GM12878 (cell line): Measurements from ENCODE around the gene N4BP2. TPM values are rescaled to one million over a fixed set of nuclear protein-coding genes. Genes with fewer than 3 reads are reported as not detected.
A peak's percentile ranks its signal among the peaks of the same experiment; 100 is the strongest.

Source experiments
- BHLHE40 ChIP-seq, 2 experiments: fragments of 450-650 bp in 1 of 2; IDR thresholded peaks; 2 replicates each; pipeline ENCODE4 v1.6.1; 2011 to 2017; ENCODE audit warnings: low read depth in 2 of 2, borderline replicate concordance in 1 of 2, improper control_type of control experiment in 1 of 2, low read length in 1 of 2, mild to moderate bottlenecking in 1 of 2
- BMI1 ChIP-seq: fragments of 450-650 bp; IDR thresholded peaks from 2 replicates; pipeline ENCODE4 v1.6.1; 2016; ENCODE audit warnings: mild to moderate bottlenecking, moderate library complexity, borderline replicate concordance
- CEBPB ChIP-seq, 2 experiments: fragments of 150-350 bp in 1 of 2; IDR thresholded peaks; 2 replicates each; pipeline ENCODE4 v1.6.1; 2012 to 2014; ENCODE audit warnings: low read depth in 2 of 2, low read length in 2 of 2, borderline replicate concordance in 1 of 2, inconsistent platforms in 1 of 2
- CREB1 ChIP-seq: IDR thresholded peaks from 2 replicates; pipeline ENCODE4 v1.6.1; 2012; ENCODE audit warnings: low read depth, mild to moderate bottlenecking, inconsistent platforms
- EZH2 ChIP-seq: IDR thresholded peaks from 2 replicates; pipeline ENCODE4 v1.6.1; 2012; ENCODE audit warnings: low read depth, mild to moderate bottlenecking, control low read depth, inconsistent platforms, low read length, borderline replicate concordance; ENCODE audit not compliant: control insufficient read depth
- FOS ChIP-seq: IDR thresholded peaks from 3 replicates; pipeline ENCODE4 v1.6.1; 2011; ENCODE audit warnings: borderline replicate concordance; ENCODE audit not compliant: insufficient read length; ENCODE audit errors: extremely low read depth
- FOXK2 ChIP-seq: fragments of 450-650 bp; IDR thresholded peaks from 2 replicates; pipeline ENCODE4 v1.6.1; 2017; ENCODE audit warnings: mild to moderate bottlenecking, moderate library complexity
- IKZF2 ChIP-seq, 2 experiments: fragments of 450-650 bp; IDR thresholded peaks; 2 replicates each; pipeline ENCODE4 v1.6.1; 2017; ENCODE audit warnings: mild to moderate bottlenecking in 2 of 2, moderate library complexity in 2 of 2
- KAT2A ChIP-seq: conservative IDR thresholded peaks from 2 replicates; pipeline ENCODE4 v1.6.1; 2011; ENCODE audit warnings: low read depth, low read length; ENCODE audit not compliant: control insufficient read depth
- MEF2B ChIP-seq: fragments of 450-650 bp; IDR thresholded peaks from 2 replicates; pipeline ENCODE4 v1.6.1; 2018; ENCODE audit warnings: mild to moderate bottlenecking, moderate library complexity; ENCODE audit not compliant: partially characterized antibody, poor library complexity, severe bottlenecking
- MLLT1 ChIP-seq: fragments of 450-650 bp; IDR thresholded peaks from 2 replicates; pipeline ENCODE4 v1.6.1; 2016; ENCODE audit warnings: mild to moderate bottlenecking
- MTA2 ChIP-seq: fragments of 450-650 bp; IDR thresholded peaks from 2 replicates; pipeline ENCODE4 v1.6.1; 2016; ENCODE audit warnings: low read depth, mild to moderate bottlenecking, moderate library complexity
- NR2C1 ChIP-seq: fragments of 450-650 bp; IDR thresholded peaks from 2 replicates; pipeline ENCODE4 v1.6.1; 2017; ENCODE audit warnings: antibody characterized with exemption, mild to moderate bottlenecking, moderate library complexity
- PAX8 ChIP-seq: fragments of 450-650 bp; IDR thresholded peaks from 2 replicates; pipeline ENCODE4 v1.6.1; 2017; ENCODE audit warnings: mild to moderate bottlenecking, moderate library complexity
- RELA ChIP-seq: fragments of 450-650 bp; IDR thresholded peaks from 2 replicates; pipeline ENCODE4 v1.8.0; 2014; ENCODE audit warnings: borderline replicate concordance; ENCODE audit not compliant: partially characterized antibody
- SIX5 ChIP-seq: IDR thresholded peaks from 2 replicates; pipeline ENCODE4 v1.6.1; 2011; ENCODE audit warnings: mild to moderate bottlenecking, low read depth, low read length, moderate library complexity; ENCODE audit not compliant: severe bottlenecking
- SMAD5 ChIP-seq: IDR thresholded peaks from 2 replicates; pipeline ENCODE4 v1.6.1; 2016; ENCODE audit warnings: antibody characterized with exemption, low read depth
- TARDBP ChIP-seq: IDR thresholded peaks from 2 replicates; pipeline ENCODE4 v1.6.1; 2016; ENCODE audit warnings: borderline replicate concordance
- TBL1XR1 ChIP-seq: IDR thresholded peaks from 2 replicates; pipeline ENCODE4 v1.6.1; 2012; ENCODE audit warnings: low read depth, low read length, improper control_type of control experiment
- ZNF622 ChIP-seq: fragments of 450-650 bp; IDR thresholded peaks from 2 replicates; pipeline ENCODE4 v1.6.1; 2017; ENCODE audit warnings: mild to moderate bottlenecking, inconsistent platforms
- polyA plus RNA-seq, 11 experiments: library from polyadenylated mRNA; depleted of rRNA in 4 of 11; unstranded in 6 of 11; stranded (reverse) in 5 of 11; fragments of >200 nt; fragmentation: Nextera tagmentation in 4 of 11; fragmentation: Illumina TruSeq in 1 of 11; extraction: Ambion mirVana in 4 of 11; extraction: Trizol in 1 of 11; gene quantifications; 1 replicate in 1 of 11; 2 replicates in 10 of 11; pipeline versions ENCODE4 v1.2.1 to v1.2.3, GENCODE V29; 2011 to 2016; ENCODE audit warnings: inconsistent platforms in 2 of 11, missing spikeins in 2 of 11, low read depth in 1 of 11
- total RNA-seq, 4 experiments: library from RNA; depleted of rRNA in 3 of 4; stranded (reverse); fragments of >200 nt in 3 of 4; fragmentation: Illumina TruSeq in 1 of 4; extraction: Trizol in 1 of 4; gene quantifications; 2 replicates each; pipeline versions ENCODE4 v1.2.1 to v1.2.3, GENCODE V29; 2013 to 2021
- TF ChIP-seq, protein P1 (sequence below): IDR thresholded peaks from 2 replicates; pipeline ENCODE4 v1.6.1; 2012; ENCODE audit warnings: improper control_type of control experiment, low read depth, low read length; ENCODE audit not compliant: insufficient replicate concordance
- TF ChIP-seq, protein P2 (sequence below): fragments of 450-650 bp; IDR thresholded peaks from 2 replicates; pipeline ENCODE4 v1.6.1; 2016; ENCODE audit warnings: mild to moderate bottlenecking
- TF ChIP-seq, protein P3 (sequence below): fragments of 450-650 bp; IDR thresholded peaks from 2 replicates; pipeline ENCODE4 v1.6.1; 2014; ENCODE audit warnings: mild to moderate bottlenecking

Gene N4BP2
- total and polyA plus RNA-seq, 10 of the 15 experiments (the other 5 are each of a cell fraction or from before 2014, with no cell fraction given) = 2.3 to 18.7 (median 10.0) TPM

DNA sequence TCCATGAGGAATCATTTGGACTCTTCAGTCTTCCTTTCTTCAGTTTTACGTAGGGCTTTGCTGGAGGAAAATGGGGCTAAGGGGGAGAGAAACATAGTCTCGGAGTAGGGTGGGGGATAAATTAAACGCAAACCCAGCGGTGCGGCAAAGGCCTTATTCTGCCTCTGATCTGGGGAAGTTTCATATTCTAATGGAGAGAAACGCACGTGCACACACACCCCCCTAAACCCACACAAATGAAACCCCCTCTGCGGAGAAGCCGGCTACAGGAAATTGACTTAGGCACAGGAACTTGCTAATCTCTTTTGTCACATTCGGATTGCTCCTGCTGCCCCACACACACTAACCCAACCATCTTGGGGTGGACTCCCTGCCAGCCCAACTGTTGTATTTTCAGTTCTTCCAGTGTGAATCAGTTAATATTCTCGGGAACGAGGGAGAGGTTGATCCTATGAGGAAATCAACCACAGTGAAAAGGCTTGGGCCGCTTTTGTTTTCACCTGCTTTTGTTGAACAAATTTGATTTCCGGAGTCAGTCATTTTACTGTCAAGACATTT lies 140.2 kb downstream of the N4BP2 start, which contains the start of gene RHOH (continued):
- TF ChIP-seq BHLHE40 (IDR thresholded peaks at IDR 0.05; ENCODE audit: borderline replicate concordance in 1 of 2, low read depth in 2 of 2, low read length in 1 of 2) (peak; percentile 99 to 100), CREB1 (no peak), IKZF2 (IDR thresholded peaks at IDR 0.05) (peak; percentile 91), SMAD5 (peak; percentile 74), MLLT1 (peak; percentile 96), MTA2 (peak; percentile 75), NR2C1 (no peak), ZNF622 (no peak), BMI1 (no peak), TARDBP (no peak), MEF2B (peak; percentile 55), TBL1XR1 (peak; percentile 90), EZH2 (no peak), FOXK2 (no peak), PAX8 (no peak), SIX5 (no peak), CEBPB (IDR thresholded peaks at IDR 0.05; ENCODE audit: borderline replicate concordance in 1 of 2, low read depth in 2 of 2, low read length in 2 of 2) (0 out of 4 replicates have a peak, but pooled peaks of 1 of the 2 experiments have one; percentile 12), KAT2A (no peak), FOS (no peak), RELA (peak; percentile 47)
- TF ChIP-seq, protein P1, sequence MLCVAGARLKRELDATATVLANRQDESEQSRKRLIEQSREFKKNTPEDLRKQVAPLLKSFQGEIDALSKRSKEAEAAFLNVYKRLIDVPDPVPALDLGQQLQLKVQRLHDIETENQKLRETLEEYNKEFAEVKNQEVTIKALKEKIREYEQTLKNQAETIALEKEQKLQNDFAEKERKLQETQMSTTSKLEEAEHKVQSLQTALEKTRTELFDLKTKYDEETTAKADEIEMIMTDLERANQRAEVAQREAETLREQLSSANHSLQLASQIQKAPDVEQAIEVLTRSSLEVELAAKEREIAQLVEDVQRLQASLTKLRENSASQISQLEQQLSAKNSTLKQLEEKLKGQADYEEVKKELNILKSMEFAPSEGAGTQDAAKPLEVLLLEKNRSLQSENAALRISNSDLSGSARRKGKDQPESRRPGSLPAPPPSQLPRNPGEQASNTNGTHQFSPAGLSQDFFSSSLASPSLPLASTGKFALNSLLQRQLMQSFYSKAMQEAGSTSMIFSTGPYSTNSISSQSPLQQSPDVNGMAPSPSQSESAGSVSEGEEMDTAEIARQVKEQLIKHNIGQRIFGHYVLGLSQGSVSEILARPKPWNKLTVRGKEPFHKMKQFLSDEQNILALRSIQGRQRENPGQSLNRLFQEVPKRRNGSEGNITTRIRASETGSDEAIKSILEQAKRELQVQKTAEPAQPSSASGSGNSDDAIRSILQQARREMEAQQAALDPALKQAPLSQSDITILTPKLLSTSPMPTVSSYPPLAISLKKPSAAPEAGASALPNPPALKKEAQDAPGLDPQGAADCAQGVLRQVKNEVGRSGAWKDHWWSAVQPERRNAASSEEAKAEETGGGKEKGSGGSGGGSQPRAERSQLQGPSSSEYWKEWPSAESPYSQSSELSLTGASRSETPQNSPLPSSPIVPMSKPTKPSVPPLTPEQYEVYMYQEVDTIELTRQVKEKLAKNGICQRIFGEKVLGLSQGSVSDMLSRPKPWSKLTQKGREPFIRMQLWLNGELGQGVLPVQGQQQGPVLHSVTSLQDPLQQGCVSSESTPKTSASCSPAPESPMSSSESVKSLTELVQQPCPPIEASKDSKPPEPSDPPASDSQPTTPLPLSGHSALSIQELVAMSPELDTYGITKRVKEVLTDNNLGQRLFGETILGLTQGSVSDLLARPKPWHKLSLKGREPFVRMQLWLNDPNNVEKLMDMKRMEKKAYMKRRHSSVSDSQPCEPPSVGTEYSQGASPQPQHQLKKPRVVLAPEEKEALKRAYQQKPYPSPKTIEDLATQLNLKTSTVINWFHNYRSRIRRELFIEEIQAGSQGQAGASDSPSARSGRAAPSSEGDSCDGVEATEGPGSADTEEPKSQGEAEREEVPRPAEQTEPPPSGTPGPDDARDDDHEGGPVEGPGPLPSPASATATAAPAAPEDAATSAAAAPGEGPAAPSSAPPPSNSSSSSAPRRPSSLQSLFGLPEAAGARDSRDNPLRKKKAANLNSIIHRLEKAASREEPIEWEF = peak; percentile 19
- TF ChIP-seq, protein P2, sequence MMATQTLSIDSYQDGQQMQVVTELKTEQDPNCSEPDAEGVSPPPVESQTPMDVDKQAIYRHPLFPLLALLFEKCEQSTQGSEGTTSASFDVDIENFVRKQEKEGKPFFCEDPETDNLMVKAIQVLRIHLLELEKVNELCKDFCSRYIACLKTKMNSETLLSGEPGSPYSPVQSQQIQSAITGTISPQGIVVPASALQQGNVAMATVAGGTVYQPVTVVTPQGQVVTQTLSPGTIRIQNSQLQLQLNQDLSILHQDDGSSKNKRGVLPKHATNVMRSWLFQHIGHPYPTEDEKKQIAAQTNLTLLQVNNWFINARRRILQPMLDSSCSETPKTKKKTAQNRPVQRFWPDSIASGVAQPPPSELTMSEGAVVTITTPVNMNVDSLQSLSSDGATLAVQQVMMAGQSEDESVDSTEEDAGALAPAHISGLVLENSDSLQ = no peak
- TF ChIP-seq, protein P3, sequence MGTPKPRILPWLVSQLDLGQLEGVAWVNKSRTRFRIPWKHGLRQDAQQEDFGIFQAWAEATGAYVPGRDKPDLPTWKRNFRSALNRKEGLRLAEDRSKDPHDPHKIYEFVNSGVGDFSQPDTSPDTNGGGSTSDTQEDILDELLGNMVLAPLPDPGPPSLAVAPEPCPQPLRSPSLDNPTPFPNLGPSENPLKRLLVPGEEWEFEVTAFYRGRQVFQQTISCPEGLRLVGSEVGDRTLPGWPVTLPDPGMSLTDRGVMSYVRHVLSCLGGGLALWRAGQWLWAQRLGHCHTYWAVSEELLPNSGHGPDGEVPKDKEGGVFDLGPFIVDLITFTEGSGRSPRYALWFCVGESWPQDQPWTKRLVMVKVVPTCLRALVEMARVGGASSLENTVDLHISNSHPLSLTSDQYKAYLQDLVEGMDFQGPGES = no peak
